ENCODE data around the gene IGSF9.

Gene IGSF9

DNA sequence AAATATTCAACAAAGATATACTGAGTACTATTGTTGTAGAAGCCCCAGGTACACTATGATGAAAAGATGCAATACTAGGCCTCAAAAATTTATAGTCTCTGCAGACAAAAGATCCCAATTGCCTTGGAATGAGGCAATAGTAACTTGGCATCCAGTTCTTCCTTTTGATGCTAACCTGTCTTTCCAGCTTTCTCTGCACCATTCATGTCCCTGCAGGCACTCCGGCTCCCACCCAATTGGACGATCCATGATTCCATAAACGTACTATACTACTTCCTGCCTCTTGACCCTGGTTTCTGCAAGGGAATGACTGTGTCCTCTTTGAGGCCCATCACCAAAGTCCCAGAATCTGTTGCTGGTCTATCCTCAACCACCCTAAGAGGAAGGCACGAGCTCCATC lies 12.1 kb downstream of the IGSF9 start:
- DNase-seq (ENCODE audit: low read depth in 2 of 2) = no peak

DNA sequence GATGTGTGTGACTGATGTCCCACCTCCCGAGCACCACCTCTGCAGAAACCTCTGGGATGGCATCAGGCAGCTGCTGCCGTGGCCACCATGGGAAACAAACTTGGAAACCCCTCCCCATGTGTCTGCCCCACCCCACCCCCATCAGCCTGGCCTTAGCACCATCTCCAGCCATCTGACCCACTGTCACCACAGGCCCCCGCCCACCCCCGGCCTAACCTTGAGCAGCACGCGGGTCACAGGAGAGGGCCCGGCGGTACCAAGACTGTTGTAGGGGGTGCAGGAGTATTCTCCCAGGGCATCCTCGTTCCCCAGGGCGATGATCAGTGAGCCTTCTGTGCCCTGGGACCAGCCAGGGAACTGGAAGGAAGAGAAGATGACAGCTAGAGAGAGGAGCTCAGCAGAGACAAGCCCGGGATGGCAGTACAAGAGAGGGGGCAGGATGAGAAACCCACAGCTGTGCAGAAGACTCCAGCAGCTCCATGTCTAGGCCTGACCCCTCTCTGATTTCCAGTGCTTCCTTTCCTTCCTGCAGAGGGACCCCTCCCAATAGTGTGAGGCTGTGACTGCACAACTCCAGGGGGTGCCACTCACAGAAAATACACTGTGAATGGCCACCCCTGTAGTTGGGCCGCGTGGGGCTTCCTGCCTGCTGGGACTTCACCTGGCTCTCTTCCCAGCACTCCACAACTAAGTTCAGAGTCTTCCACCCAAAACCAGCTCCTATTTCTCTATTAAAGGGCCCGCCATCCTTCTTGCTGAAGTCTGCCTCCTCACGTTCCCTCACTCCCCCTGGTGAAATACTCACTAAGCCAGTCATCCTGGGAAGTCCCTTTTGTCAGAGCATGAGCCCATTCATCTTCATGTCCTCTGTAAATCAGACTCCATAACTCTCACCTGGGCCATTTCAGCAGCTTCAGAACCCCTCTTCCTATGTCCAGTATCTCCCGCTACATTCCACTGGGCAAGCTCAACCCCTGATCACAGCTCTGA lies 12.8 kb downstream of the IGSF9 start:
- no peak for DNase-seq (ENCODE audit: low read depth in 2 of 2)

DNA sequence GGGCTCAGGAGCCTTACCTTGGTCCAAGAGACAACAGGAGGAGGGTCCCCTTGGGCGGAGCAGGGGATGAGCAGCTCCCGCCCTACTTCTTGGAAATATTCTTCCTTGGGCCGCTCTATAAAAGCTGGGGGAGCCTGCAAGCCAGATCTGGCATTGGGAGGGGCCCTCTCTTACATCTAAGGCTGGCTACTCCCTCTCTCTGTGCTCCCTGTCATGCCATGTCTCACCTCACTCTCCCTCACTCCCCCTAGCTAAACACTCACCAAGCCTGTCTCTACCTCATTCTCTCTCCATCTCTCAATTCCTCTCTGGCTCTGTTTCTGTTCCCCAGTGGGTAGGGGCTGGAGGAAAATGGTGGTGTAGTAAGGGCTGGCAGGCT lies 13.6 kb downstream of the IGSF9 start:
- DNase-seq (ENCODE audit: low read depth in 2 of 2) = no peak

DNA sequence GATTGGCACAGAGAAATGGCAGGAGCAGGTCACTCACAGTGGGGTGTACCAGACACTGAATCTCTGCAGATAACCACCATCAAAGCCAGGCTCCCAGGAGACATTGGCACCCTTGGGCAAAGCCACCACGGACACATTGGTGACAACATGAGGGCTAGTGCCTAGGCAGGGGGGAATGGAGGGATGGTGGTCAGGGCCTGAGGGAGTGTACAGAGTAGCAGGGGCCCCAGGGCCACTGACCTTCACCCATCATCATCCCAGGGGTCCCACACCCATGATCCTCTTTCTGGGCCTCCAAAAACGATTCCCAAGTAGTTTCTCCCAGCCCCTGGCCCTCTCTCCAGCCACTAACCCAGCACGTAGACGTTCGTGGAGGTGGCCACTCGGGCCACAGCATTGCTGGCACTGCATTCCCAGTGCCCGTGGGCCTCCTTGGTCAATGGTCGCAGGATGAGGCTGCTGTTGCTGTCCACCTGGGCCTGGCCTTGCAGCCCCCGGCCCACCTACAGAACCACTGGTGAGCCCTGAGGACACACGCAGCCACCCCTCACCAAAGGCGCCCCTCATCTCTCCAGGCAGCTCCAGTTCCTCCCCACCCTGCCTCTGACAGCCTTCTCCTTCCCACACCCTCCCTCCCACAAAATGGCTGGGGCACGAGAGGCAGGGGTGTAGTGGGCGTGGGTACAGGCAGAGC lies 14.2 kb downstream of the IGSF9 start:
- no peak for DNase-seq (ENCODE audit: low read depth in 2 of 2)

DNA sequence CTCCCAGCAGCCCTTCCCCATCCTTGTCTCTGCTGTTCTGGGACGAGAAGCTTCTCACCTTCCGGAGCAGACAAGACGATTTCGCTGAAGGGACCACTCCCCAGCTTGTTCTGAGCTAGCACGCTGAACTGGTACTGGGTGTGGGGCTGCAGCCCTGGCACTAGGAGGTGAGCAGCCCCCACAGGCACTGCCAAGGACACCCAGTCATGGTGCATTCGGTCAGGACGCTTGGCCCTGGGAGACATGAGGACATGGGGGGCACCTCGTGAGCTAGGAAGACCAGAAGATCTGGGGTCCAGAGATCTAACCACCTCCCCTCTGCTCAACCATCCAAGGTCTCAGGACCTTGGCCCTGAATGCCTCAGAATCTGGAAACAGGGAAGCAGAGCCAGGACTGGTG lies 14.8 kb downstream of the IGSF9 start:
- DNase-seq (ENCODE audit: low read depth in 2 of 2) = no peak

DNA sequence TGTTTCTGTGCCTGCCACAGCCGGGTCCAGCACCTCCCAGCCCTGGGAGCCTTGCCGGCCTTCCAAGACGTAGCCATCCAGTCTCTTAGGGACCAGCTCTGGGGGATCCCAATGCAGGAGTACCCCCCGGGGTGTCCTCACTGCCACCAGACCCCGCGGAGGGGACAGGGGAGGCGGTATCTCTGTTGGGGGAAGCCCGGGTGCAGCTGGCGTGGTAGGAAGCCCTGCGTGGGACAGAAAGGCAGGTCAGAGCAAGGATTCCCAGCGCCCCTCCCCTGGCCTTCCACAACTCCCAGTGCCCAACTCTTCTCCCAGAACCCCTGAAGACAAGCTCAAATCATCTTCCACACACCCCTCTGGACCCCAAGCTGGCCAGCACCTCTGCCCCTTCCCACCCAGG lies 15.2 kb downstream of the IGSF9 start:
- DNase-seq (ENCODE audit: low read depth in 2 of 2) = no peak

DNA sequence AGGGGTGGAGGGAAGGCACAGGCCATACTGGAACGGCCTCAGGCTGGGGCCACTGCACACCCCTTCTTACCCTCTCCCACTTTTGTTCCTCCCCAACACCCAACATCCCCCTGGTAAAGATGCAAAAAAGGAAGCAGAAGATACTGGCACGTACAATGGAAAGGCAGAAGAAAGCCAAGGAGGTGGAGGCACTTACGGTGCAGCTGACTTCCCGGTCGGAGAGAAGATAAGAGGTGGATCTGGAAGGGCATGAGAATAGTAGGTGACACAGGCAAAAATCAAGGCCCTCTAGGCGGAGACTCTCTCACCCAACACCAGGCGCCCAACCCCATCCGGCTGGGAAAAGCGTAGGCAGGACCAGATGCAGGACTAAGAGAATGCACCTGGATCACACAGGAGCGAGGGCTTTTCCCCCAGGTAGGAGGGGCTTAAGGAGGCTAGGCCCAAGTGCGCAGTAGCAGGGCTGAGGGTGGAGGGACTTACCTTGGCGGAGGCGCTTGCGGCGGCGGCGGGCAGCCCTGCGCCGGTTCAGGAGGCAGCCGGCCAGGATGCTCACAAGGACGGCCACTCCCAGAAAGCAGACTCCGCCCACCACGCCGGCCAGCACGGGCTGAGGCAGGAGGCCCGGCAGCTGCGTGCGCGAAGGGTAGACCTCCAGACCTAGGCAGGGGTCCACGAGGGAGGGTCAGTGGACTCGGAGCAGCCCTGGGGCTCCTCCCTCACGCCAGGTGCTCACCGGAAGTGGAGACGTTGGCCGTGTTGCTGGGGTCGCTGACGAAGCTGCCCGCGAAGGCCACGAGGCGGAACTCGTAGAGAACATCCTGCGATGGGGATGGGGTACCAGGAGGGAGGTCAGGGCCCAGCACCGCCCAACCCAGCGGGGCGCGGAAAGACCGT lies 16.0 kb downstream of the IGSF9 start:
- no peak for DNase-seq (ENCODE audit: low read depth in 2 of 2)

DNA sequence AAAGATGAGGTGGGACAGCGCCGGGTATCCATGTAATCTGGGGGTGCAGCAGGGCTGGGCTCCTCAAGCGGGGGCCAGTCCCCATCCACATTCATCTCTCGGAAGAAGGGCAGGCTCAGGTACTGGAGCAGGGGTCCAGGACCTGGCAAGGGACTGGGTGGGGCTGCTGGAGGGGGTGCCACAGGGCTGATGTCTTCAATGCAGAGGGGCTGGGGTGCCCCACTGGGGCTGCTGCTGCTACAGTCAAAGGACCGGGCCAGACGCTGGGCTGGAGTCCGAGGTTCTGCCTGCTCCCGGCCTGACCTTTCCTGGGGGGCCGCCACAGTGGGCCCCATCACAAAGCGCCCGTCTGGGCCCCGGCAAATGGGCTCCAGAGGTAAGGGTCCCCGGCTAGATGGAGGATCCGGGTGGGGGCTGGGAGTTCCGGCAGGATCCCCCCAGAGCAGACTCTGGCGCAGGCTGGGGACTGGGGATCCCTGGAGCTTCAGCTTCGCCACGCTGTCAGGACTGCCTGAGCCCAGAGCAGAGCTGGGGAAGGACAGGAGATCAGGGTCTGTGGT lies 16.8 kb downstream of the IGSF9 start:
- DNase-seq (ENCODE audit: low read depth in 2 of 2) = no peak

DNA sequence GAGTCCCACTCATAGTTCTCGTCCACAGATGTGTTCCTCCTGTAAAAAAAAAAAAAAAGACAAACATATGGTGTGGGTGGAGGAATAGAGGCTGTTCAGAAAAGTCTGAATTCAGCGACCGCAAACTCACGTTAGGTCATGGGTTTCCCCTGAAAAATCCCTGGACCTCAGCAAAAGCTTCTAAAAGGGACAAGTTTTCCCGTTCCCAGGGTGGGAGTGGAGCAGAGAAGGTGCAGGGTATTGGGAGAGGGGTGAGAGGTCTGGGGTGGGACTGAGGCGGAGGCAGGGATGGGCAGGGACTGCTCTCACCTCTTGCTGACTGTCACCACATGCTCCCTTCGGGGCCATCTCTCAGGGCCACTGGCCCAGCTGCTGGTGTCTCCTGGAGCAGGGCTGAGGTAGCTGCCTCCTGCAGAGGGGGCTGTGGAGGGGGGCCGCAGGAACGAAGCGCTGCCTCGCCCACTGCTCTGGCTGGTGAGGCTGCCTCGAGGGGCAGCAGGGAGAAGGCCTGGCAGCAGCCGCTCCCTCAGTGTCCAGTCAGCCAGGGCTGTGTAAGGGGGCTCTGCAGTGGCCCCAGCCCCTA lies 17.5 kb downstream of the IGSF9 start:
- no peak for DNase-seq (ENCODE audit: low read depth in 2 of 2)

DNA sequence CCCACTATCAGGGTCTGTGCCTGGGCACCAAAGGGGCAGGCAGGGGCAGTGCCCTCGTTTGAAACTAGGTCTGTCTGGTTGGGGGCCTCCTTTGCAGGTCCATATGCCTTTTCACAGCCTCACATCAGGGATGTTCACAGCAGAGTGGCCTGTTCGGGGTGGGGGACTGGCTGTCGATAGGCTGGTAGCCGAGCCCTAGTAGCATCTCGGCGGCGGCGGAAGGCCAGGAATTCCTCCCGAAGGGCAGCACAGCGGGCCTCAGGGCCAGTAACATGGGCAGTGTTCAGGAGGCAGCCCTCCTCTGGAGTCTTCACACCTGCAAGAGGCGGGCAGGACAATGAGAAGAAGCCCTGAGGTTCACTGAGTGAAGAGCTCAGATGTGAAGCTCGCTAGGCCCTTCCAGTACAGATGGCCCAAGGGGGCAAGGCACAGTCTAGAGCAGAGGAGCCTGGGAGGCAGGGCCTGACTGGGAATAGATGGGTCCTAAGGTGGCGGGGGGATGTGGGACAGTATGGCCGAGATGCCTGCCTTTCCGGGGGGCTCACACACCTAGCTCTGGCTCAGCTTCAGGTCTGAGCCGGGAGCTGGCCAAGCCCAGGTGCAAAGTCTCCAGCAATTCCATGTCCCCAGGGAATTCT lies 18.1 kb downstream of the IGSF9 start:
- no peak for DNase-seq (ENCODE audit: low read depth in 2 of 2)

DNA sequence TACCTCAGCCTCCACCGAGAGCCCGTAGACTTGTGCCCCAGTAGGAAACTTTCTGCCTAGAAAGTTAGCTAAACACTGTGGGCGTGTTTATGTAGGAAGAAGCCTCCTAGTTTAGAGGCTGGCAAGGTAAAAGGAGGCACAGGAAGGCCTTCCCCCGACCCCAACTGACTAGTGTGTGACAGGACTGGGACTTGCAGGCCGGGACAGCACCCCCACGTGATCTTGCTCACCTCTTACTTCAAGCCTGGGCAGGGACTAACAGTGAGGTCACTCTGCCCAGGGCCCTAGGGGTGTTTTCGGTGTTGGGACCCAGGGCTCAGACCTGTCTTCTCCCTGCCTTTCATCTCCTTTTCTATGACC lies 19.7 kb downstream of the IGSF9 start:
- no peak for DNase-seq (ENCODE audit: low read depth in 2 of 2)

DNA sequence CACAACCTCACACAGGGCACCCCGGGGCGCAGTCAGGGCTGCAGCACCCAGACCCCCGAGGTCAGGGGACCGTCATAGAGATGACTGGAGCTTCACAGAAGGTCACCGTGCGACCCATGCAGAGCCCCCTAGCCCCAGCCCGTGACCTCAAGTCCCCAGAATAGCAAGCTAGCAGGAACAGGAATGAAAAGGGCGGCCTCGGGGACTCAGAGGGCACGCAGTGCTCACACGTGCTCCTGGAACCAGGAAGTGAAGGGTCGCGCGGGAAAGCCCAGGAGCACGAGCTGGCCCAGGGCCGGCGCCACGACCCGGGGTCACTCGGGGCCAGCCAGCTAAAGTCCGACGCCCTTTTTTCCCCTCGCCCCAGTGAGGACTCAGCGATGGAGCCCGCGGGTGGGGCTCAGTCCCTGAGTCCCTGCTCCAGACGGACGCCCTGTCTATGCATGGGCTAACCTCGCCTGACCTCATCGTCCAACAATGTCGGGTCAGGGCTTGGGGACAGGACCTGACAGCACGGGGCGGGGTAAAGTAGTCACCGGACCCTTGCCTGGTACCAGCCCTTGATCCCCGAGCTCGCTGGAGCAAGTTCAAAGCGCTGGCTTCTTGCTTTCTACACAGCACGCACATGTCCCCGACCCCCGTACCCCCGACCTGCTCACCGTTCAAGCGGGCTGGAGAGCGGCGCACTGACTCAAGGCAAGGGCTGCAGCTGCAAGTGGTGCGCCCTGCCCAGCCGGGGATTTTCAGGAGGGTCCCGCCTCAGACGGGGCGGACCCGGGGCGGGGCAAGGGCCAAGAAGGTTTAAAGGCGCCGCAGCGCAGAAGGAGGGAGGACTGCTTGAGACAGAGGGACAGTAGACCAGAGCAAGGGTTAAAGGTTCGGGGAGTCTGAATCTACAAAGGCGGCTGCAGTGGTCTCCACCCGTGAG lies 20.4 kb downstream of the IGSF9 start, which contains the start of gene TAGLN2:
TAGLN2 (minus strand) TSS at position 717 of the 928 bp plus-strand sequence. CDS start 4,998 bp downstream, outside the sequence.
- peak; percentile 75 to 81 for DNase-seq (ENCODE audit: low read depth in 2 of 2)

DNA sequence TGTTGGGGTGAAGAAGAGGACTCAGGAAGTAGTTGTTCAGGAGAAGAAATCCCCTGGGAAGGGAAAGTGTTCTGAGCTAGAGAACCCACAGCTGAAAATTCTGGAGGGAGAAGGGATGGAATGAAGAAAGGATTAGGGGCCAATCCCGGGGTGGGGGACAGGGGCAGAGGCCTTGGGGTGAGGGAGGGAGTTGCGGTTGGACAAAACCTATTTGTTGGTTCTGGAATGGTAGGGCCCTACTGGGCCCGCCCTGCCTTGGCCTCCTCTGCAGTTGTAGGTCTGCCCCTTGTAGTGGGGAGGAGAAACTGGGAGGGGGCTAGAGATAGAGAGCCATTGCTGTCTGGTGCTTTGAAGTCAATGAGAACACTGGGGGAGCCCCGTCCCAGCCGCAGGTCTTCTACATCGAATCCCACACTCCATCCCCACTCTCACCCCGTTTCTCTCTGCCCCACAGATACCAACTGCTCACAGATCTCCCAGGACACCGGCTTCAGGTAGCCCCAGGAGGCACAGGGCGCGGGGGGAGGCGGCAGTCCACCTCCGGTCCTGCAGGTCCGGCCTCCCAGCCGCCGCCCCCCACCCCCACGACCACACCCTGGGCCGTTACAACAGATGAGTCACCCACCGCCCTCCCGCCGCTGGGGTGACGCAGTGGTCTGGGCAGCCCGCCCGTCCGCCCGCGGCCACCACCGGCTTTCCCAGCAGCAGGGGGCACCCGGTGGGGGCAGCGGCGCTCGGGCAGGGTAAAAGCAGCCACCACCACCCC lies 21.2 kb downstream of the IGSF9 start:
- peak in 1 of 2 donors; percentile 40 for DNase-seq (ENCODE audit: low read depth in 2 of 2)

DNA sequence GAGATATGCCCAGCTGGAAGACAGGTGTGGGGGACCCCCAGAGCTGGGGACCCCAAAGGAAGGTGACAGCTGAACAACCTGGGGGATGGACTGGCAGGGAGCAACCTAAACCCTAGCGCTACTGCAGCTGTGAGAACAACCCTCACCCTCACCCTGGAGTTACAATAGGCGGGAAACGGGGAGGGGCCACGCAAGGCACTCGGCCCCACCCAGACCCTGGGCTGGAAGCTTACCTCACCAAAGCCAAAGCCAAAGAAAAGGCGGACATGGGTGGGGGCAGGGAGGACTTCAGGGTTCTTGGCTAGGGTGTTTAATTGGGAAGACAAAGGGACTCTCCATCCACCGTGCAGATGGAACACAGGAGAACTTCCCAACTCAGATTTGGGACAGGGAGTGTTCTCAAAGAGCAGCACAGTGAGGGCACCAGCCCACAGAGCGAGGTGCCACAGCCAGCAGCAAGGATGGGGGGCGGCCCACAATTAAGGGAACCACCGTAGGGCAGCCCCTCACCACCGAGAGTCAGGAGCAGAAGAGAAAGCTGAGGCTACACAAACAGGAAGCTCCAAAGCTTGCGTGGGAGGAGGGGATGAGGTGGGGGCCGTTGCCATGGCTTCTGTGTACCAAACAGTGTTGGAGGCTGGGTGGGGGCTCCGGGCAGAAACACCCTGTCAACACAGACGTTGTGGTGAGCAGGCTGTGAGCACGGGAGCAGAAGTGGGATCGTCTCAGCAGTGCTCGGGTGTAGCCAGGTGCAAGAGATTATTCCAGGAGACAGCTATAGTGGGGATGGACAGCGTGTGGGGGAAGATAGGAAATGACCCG lies 22.0 kb downstream of the IGSF9 start:
- peak; percentile 75 to 76 for DNase-seq (ENCODE audit: low read depth in 2 of 2)

DNA sequence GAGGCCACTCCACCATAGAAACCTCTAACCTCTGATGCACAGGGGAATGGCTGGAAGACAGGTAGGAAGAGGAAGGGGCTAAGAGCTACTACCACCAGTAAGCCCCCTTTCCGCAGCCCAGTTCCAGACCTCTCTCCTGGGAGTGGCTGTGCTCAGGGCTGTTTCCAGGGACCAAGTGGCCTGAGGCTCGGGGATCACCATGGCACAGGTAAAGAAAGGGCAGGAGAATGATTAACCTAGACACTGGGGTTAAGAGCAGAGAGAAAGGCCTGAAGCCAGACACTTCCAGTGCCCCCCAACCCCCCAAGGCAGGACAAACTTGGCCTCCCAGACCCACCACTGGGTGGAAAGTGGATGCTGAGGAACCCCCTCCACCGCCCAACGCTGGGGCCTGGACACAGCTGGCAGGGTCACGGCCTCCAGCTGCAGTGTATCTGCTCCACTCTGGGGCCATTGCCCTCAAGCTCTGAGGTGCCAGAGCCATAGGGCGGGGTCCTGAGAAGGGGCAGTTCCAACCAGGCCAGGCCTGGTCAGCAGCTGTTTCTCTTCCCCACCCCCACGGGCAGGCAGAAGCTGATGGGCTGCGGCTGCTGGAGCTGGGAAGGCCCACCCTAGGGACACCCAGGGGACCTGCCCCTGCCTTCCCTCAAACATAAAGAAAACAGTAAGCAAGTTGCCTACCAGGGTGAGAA lies 22.8 kb downstream of the IGSF9 start:
- DNase-seq (ENCODE audit: low read depth in 2 of 2) = no peak

DNA sequence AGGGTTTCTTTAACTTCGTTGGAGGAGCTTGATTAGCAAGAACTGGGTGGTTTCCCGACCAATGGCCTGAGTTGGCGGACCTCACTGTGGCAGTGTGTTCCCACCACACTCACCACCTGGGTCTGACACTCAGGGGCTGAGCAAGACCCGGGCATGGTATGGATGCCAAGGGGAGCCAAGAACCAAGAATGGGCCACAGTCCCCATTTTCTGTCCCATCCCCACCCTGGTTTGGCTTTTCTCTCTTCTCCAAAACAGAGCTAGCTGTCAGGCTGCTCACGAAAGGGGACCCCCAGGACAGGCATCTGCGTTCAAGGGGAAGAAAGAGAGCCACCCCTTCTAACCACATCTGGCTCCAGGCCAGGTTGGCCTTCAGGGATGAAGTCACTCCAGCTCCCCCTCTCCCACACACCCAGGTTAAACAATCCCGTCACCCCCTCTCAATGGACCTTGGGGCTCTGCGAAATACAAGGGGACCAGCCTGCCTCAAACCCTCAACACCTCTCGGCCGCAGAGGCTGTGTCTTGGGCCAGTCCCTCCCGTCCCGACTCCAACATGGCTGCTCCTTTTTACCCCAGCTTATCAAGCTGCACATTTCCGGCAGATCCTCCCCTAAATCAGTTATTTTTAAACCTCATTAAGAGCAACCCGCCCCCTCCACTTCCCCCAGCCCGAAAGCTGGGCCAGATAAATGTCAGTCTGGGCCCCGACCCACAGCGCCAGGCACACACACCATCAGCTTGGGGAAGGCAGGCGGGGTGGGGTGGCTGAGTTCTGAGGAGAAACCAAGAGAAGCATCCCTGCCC lies 23.5 kb downstream of the IGSF9 start:
- DNase-seq (ENCODE audit: low read depth in 2 of 2) = no peak

DNA sequence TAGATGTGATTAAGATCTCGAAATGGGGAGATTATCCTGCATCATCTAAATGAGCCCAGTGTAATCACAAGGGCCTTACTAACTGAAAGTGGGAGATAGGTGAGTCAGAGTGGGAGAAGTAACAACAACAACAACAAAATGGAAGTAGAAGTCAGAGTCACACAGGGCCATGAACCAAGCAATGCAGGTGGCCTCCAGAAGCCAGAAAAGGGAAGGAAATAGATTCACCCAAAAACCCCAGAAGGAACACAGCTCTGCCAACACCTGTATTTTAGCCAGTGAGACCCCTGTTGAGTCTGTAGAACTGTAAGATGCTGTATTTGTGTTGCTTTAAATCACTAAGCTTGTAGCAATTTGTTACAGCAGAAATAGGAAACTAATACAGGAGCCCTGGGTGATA lies 24.2 kb downstream of the IGSF9 start:
- DNase-seq (ENCODE audit: low read depth in 2 of 2) = no peak

Data from stimulated activated CD8-positive, alpha-beta memory T cell treated with anti-CD3 and anti-CD28 coated beads, Interleukin-7, amount 100 ng/mL, for 1 hour (primary cell).